Activated T-helper 9 cell treated with anti-CD3 and anti-CD28 coated beads, Interleukin-2, amount 50 U/mL, for 16 hours (primary cell): ENCODE measurements around the gene SRRM5.
"Not testable (repeated sequence)": the region's sequence is repeated elsewhere in the genome, so short reads cannot be mapped to it uniquely, and the experiment has no call there.

Experiments used
- DNase-seq: peaks from one replicate; pipeline ENCODE4 v3.0.0-alpha.2; 2020; ENCODE audit warnings: low read depth

Gene SRRM5

DNA sequence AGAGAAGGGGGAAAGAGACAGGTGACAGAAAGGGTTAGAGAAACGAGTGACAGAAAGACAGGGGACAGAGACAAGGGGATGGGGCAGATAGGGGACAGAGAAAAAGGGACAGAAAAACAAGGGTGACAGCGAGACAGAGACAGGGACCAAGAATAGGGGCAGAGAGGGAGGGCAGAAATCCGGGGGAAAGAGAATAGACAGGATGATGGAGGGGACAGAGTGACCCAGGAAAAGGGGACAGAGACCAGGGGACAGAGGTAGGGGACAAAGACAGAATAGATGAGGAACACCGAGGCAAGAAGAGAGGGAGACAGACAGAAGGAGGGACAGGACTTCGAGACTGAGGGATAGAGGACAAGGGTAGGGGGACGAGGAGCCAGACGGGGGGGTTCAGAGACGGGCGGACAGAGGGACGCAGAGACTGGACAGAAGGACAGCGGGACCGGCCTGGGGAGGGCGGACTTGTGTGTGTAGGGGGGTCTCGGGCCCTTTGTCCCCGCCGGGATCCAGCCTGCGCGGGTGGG is 27.2 kb downstream of the SRRM5 start:
- no peak for DNase-seq

- DNase-seq = peak; percentile 29
These were observed 27.9 kb downstream of the SRRM5 start, which contains the start of gene CADM4 for GRCh38 chr19:43639519-43640423. TSS of gene CADM4 (minus strand) at chr19:43639850. CDS start at chr19:43639790, 60 bp downstream.

DNA sequence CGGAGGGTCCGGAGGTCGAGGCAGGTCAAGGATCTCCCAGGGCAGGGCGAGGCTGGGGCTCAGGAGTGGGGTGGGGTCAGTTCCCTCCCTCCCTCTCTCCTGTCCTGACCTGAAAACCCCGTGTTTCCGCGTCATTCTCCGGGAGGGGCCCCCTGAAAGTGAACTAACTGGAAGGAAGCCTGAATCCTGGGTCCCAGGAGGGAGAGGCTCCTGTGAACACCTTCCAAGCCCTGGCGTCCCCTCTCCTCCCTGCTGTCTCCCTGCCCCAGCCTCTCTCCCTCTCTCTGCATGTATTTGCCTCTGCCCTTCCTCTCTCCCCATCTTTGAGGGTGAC is 28.5 kb downstream of the SRRM5 start:
- DNase-seq = no peak

DNA sequence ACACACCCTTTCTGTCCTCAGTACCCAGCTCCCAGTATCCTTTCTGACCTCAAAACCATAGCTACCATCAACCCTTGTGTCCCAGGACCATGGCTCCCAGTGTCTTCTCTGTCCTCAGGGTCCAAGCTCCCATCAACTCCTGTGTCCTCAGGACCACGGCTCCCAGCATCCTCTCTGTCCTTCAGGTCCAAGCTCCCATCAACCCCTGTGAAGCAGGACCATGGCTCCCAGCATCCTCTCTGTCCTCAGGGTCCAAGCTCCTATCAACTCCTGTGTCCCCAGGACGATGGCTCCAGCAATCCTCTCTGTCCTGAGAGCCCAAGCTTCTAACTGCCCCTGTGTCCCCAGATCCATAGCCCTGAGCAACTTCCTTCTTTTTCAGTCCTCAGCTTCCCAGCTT is 29.4 kb downstream of the SRRM5 start:
- no peak for DNase-seq

DNA sequence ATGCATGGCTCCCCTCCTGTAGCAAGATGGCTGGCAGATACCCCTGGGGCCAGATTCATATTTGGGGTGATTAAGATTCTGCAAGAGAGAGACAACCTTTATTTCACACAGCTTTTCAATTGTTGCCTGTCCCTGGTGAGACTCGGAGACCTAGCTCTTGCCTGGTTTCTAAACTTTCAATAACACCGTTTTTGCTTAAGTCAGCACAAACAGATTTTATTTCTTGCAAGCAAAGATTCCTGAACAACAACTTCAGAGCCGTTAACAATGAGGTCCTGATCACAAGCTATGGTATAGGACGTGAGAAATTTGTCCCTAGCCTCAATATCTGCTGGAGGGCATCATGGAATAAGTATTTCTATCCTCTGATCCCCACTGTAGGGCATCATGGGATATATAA is 30.6 kb downstream of the SRRM5 start:
- no peak for DNase-seq

GRCh38 chr19:43643326-43643725 is 31.4 kb downstream of the SRRM5 start:
- DNase-seq = no peak

DNA sequence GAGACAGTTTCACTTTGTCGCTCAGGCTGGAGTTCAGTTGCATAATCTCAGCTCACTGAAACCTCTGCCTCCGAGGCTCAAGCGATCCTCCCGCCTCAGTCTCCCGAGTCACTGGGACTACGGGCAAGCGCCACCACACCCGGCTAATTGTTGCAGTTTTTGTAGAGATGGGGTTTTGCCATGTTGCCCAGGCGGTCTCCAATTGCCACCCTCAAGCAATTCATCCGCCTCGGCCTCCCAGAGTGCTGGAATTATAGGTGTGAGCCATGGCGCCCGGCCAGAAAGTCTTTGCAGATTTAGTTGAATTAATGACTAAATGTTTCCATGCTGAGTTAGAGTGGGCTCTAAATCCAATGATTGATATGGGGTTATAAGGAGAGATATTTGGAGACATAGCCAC is 32.3 kb downstream of the SRRM5 start:
- DNase-seq = no peak

- DNase-seq = no peak
These were observed 36.7 kb downstream of the SRRM5 start for GRCh38 chr19:43648633-43649032.

DNA sequence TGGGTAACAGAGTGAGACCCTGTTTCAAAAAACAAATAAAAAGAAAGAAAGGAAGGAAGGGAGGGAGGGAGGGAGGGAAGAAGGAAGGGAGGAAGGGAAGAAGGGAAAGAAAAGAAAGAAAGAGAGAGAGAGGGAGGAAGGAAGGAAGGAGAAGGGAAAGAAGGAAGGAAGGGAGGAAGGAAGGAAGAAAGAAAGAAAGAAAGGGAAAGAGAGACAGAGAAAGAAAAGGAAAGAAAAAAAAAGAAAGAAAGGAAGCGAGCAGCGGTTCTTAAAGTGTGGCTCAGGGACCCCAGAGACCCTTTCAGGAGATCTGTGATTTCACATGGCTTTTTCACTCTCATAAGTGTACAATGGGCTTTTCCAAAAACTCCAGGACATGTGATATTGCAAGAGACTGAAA is 37.6 kb downstream of the SRRM5 start:
- no peak for DNase-seq

- DNase-seq = not testable (repeated sequence)
These were observed 38.4 kb downstream of the SRRM5 start for GRCh38 chr19:43650276-43650675.

DNA sequence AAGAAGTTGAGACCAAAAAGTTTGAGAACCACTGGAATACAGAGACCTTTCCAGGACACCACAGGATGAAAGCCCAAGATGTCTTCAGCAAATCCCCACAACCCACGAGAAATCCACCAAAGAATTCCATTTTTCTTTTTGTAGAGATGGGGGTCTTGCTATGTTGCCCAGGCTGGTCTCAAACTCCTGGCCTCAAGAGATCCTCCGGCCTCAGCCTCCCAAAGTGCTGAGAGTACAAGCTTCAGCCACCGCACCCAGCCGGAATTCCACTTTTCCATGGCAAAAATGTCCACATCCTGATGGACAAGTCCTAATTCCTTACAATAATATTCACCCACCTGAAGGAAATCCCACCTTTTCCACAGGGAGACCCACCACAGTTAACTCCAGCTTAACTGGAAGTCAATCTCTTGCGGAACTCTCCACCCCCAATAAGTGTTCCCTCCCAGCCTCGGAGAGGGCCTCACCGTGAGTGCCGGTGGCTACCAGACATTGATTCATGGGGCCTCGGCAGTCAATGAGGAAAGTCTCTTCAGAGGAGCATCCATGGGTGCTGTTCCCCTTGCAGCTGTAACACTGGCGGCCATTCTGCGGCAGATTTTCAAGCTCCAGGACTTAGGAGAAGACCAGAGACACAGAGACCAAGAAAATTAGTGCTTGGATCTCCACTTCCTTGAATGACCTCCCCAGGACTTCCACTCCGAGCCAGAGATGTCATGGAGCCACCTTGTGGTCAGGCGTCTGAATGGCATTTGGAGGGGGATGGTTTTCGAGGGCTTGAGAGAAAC is 40.1 kb downstream of the SRRM5 start:
- DNase-seq = no peak

DNA sequence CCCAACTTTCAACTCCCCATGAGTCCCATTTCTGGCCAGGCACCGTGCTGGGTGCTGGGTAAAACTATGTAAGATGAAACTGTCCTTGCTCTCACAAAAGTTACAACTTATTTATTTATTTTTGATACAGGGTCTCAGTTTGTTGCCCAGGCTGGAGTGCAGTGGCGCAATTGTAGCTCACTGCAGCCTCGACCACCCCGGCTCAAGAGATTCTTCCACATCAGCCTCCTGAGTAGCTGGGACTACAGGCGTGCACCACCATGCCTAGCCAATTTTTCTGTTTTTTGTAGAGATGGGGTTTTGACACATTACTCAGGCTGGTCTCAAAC is 40.6 kb downstream of the SRRM5 start:
- DNase-seq = no peak

GRCh38 chr19:43656436-43656835 is 44.5 kb downstream of the SRRM5 start:
- no peak for DNase-seq

GRCh38 chr19:43658001-43658400 is 46.1 kb downstream of the SRRM5 start:
- DNase-seq = no peak

DNA sequence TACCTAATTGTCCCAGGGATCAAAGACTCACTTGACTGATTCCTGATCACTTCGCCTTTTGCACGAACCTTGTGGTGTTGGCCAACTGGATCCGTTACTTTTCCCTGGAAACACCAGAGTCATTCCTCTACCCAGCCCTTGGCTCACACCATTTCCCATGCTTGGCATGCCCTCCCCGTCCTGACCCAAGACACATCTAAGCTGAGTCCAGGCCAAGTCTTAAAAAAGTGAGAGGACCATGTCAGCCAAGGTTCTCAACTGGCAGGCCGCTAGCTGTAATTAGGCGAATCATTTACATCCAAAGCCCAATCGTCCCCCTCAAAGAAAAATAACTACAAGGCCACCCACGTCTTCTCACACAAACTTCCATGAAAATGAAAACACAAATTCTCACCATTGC is 46.6 kb downstream of the SRRM5 start:
- DNase-seq = no peak

DNA sequence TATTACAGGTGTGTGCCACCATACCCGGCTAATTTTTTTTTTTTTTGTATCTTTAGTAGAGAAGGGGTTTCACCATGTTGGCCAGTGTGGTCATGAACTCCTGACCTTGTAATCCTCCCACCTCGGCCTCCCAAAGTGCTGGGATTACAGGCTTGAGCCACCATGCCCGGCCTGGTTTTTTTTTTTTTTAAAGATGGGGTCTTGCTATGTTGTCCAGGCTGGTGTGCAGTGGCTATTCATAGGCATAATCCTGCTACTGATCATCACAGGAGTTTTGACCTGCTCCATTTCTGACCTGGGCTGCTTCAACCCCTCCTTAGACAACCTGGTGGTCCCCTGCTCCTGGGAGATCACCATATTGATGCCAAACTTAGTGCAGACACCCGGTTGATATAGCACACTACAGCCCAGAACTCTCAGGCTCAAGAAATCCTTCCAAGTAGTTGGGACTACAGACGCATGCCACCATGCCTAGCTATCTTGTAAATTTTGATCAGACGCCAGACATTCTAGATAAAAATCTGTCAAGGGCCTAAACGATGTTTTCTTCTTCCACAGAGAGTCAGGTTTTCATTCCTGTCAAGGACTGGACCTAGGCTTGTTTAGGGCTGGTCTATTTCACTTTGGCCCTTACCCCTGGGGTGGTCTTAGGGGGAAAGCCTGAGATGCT is 48.5 kb downstream of the SRRM5 start:
- DNase-seq = no peak

- no peak for DNase-seq
These were observed 49.1 kb downstream of the SRRM5 start for GRCh38 chr19:43660971-43661360.

GRCh38 chr19:43662487-43662886 is 50.6 kb downstream of the SRRM5 start:
- no peak for DNase-seq

DNA sequence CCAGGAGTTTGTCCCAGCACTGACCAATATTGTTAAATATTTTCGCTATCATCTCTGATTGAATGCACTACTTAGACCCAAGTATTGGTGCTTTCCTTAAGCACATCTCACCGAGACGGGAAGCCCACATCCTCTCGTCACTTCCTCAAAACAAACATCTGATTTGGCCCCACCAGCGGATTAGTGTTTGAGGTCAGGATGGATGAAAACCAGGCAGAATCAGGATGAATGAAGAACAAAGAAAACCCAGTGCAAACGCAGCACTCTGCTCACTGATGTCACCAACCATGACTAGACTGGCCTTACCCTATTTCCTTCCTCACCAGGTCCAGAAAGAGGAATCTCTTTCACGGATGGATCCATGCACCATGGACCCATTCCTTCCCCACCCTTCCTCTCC is 52.1 kb downstream of the SRRM5 start:
- DNase-seq = no peak
